Measurements from ENCODE around the gene KRT12. TPM values are rescaled to one million over a fixed set of nuclear protein-coding genes. Genes with fewer than 3 reads are reported as not detected.
"Not testable (repeated sequence)": the region's sequence is repeated elsewhere in the genome, so short reads cannot be mapped to it uniquely, and the experiment has no call there.

The KRT12 gene
- total RNA-seq, 1 experiment from 2014 or later = not detected

DNA sequence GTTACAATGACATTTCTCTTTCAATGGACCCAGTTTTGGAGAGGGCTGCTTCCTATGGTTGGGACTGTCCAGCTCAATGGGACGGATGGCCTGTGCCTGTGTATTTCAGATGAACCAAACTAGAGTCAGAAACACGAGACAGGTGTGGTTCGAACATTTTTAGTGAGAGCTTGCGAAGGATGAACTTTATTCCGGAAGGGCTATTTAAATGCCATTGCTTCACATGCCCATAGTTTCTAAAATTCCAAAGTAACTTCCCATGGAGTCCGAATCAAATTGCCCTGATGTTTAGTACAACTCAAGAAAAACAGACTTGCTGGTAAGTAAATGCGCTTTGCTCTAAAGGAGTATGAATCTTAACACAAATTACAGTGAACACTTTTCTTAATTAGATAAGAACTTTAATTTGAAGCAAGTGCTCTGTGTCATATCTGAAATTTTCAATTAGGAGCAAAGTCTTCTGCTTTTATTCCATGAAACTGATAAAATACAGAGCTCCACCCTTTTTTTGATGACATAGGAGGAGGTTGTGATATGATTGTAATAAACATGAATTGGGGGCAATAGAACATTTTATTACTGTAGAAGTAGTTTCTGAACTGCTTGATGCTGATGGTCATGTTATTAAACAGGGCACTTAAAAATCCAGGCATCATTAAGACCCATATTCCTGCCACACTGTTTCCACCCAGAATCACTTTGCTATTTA is 16.8 kb upstream of the KRT12 start:
- DNase-seq (ENCODE audit: low read depth) = no peak

DNA sequence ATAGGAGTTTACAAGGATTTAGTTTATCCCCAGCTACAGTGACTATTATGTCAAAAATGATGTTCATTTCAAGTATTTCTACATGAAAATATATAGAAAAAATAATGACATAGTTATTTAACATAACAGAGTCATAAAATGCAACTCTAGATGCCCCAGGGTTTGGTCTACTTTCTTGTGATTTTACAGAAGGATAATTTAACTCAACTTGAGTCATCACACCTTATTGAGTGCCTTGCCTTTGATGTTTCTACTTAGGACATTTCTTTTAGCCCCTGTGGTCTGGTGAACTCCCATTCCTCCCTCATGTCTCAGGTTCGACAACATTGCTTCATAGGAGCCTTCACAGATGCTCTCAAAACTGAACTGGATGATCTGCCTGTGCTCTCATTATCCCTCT is 16.0 kb upstream of the KRT12 start:
- no peak for DNase-seq (ENCODE audit: low read depth)

DNA sequence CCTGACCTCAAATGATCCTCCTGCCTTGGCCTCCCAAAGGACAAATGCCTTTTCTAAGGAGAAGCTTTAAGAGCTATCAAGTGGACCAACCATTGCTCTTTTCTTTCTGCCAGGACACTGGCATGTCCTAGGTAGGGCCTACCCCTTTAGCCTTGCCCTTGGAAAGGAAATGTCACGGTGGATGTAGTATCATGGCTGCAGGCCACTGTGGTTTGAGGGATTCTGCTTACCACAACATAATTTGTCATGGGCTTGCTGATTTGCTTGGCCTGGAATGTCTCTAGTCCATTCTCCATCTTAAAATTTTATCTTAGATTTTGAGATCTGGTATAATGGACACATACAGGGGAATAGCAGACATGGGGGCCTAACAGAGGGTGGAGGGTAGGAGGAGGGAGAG is 12.0 kb upstream of the KRT12 start:
- no peak for DNase-seq (ENCODE audit: low read depth)

DNA sequence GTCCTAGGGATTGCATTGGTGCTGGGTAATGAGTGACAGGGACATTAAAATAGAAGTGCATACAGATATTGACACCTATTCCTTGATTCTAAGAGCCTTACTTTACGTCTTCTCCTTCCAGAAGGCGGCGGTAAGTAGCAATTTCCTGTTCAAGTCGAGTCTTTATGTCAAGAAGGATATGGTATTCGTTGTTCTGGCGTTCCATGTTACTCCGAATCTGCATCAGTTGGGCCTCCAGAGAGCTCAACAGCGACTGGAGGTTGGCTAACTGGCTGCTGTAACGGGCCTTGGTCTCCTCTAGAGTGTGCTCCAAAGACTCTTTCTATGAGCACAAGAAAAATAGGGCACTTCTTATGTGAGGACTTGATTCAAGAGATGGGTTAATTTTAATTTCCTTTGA is 11.0 kb upstream of the KRT12 start:
- DNase-seq (ENCODE audit: low read depth) = no peak

DNA sequence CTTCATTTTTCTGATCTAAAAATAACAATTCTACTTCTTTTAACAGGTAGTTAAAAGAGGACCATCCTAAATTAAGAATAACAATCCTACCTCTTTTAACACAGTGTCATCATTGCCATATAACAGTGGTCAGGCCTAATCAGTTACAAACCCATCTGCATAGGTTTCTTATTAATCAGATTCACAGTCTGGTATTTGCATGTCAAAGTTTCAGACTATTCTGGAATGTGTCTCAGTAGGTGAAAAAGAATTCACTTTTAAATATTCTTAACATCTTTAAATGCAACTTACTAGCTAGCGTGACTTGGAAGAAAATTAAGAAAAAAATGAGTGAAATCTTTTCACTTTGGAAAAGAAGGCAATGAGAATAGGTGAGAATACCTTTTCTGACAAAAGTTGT is 6.8 kb upstream of the KRT12 start:
- no peak for DNase-seq (ENCODE audit: low read depth)

DNA sequence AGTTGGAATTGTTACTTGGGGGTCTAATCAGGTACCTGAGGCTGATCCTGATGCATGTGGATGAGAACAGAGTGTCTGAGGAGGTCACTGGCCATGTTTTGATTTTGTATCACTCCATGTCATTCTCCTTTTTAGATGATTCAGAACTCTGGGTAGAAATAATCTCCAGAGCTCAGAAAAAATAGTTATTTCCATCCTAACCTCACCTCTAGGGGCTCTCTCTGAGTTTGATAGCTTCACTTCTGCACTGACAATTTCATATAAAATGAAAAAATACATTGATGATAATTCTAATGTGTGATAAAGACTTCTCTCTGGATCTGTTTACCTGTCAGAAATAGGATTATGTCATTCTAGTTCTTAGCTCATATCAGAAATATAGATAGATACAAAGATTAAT is 6.2 kb upstream of the KRT12 start:
- no peak for DNase-seq (ENCODE audit: low read depth)

DNA sequence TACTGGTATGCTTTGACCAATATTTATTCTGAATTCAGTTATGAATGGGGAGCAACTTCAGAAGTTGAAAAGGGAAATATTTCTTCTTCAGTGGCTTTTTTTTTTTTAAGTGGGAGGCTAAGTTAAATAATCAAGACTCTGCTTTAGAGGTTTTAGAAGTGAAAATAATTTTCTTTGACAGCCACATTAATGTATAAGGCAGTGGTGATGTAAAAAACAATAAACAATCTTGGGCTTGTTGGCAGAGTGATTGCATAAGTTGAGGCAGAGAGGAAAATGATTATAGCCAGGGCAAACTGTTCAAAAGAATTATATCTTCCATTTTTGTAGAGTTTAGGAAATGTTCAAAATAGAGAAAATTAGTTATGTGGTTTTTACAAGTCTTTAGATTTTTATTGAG is 5.4 kb upstream of the KRT12 start:
- no peak for DNase-seq (ENCODE audit: low read depth)

DNA sequence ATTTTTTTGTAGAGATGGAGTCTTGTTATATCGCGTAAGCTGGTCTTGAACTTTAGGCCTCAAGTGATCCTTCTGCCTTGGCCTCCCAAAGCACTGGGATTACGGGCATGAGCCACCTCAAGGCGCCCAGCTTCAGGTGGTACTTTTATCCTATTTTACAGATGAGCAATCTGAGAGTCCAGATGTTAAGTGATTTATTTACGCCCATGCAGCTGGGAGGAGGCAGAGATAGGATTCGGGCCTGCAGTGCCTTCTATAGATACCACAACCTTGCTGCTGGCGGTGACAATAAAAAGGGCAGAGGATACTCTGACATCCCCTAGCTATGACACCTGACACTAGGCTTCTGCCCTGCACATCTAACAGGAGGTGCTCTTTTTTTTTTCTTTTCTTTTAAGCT is 4.3 kb upstream of the KRT12 start:
- DNase-seq (ENCODE audit: low read depth) = no peak

DNA sequence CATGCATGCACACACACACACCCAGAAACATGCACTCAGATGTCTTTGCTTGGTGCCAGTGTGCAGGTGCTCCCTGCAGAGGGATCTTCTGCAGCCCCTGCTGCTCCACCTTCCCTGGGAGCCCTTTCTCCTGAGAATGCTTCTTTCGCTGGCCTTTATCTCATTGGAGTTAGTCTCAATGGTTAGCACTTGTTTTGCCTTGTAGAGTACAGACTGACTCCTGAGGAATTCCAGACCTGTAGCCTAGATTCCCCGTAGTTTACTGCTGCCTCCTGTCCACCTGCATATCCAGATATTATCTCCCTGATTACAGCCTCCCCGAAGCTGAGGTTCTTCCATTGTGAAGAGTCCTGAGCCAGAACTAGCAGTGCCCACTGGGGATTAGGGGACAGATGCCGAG is 3.1 kb upstream of the KRT12 start:
- no peak for DNase-seq (ENCODE audit: low read depth)

DNA sequence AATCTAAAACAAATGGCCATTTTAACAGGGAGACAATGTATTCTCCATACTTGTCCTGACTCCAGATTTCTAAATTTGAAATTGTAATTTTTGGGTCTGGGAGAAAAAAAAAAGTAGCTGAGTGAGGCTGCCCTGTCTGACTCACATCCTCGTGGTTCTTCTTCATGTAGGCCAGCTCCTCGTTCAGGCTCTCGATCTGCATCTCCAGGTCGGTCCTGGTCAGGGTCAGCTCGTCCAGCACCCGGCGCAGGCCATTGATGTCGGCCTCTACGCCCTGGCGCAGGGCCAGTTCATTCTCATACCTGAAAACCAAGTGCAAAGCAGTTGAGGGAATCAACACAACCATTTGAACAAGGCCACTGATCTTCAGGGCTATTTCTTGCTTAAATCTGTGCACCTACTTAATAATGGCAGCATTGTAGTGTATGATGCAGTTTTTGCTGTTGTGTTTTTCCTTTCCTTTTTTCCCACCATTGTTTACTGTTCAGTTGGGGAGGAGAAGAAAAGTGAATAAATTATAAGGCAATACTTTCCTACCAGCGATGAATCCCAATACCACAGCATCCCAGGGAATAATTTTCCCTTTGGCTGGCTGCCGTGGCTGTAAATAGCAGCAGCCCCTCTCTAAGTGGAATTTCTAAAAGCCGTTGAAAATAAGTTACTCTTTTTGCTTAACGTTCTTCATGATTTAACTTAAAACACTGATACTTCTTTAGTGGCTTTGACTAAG is 2.2 kb downstream of the KRT12 start:
- no peak for DNase-seq (ENCODE audit: low read depth)

DNA sequence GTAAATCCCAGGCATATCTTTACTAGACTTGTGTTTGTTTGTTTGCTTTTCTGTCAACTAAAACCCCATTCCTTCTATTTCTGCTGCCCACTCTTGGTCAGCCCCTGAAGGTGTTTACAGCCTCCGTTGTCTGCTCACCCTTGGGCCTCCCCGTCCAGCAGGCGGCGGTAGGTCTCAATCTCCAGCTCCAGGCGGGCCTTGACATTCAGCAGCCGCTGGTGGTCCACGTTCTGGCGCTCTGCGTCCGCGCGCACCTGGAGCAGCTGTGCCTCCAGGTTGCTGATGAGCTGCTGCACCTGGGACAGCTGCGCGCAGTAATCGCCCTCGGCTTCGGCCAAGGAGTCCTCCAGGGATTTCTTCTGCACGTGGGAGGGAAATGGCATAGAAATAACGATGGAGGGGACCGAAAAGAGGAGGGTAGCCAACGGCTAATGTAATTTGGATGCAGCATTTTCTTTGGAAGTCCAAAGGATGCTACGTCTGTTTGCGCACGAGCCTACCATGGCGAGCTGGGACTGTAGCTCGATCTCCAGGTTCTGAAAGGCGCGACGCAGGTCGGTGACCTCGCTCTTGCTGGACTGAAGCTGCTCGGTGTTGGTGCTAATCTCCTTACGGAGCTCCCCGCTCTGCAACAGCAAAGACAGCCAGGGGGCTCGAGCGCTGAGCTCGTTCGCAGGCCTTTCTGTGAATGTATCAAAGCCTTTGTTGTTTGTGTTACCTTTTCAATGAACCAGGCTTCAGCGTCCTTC is 3.9 kb downstream of the KRT12 start:
- no peak for DNase-seq (ENCODE audit: low read depth)

DNA sequence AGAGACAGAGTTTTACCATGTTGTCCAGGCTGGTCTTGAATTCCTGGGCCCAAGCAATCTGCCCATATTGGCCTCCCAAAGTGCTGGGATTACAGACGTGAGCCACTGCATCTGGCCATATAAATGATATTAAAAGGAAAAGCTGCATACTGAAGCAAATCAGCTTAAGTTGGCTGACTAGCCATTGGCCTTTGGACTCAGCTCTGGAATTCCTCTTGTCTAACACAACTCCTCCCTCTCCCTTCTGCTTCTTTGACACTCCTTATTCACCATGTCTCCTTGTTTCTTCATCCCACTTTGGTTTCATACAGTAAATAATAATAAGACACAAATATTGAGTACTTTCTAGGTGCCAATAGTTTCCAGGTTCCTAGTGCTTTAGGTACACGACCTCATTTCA is 7.5 kb downstream of the KRT12 start:
- no peak for DNase-seq (ENCODE audit: low read depth)

DNA sequence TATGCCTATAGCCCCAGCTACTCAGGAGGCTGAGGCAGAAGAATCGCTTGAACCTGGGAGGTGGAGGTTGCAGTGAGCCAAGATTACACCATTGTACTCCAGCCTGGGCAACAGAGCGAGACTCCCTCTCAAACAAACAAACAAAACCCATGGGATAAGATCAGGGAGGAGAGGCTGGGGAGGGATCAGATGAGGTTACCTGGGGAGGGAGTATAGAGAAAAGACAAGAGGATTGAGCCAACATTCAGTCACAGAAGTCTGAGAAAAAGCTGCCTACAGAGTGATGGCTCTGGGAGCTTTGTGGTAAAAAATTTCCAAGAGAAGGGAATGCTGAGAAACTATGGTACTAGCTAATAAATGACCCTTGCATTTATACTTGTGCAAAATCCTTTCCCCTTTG is 8.4 kb downstream of the KRT12 start:
- not testable (repeated sequence) for DNase-seq (ENCODE audit: low read depth)

DNA sequence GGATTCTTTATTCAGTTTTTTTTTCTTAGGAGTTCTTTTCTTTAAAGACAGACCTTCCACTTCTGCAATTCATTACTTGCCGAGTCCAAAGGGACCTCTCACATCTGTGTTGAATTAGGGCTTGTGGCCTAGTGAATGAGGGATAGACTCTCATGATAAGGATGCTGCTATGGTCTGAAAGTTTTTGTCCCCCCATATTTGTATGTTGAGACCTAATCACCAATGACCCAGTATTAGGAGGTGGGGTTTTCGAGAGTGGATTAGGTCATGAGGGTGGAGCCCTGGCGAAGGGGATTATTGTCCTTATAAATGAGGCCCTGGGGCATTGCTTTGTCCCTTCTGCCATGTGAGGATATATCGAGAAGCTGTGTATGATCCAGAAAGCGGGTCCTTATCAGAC is 9.5 kb downstream of the KRT12 start:
- DNase-seq (ENCODE audit: low read depth) = no peak

DNA sequence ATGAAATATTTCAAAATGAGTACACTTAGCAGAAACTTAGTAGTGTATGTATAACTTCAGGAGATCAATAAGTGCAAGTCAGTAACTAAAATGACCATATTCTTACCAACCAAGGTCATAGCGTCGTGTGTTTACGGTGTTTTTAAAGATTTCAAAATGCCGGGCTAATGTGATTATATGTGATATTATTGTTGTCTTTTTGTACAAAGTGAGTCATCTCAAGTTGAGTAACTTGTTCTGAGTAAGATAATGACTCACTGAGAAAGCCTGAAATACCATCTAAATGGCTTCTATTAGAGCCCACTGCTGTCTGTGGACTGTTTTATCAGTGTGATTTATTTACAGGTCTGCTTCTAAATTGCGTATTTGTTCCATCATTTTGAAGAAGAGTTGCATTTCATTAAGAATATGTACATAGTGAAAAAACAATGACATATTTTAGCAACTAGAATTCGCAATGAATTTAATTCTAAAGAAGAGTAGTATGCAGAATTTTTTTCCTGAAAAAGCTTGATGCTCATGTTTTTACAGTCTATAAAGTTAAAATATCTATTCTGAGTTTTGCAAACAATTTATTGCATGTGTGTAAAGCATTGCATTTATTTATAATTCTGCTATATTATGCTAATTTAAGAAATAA is 12.7 kb downstream of the KRT12 start:
- peak; percentile 58 for DNase-seq (ENCODE audit: low read depth)

DNA sequence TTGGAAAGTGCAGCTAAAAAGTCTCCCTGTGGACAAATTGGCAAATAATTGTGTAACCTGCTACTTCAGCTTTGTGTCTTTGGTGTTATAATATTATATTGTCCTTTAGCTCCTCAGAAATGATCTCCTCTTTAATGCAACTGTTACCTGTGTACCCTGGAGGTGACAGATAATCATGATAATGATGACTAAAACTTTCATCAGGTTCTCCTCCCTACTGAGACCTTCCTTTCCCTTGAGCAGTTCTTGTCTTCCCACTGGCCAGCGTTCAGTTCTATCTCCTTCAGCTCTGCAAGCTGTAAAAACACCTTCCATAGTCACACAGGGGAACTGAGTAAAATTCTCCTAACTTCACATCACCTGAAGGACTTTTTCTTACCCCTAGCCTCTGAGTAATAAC is 14.7 kb downstream of the KRT12 start:
- no peak for DNase-seq (ENCODE audit: low read depth)

DNA sequence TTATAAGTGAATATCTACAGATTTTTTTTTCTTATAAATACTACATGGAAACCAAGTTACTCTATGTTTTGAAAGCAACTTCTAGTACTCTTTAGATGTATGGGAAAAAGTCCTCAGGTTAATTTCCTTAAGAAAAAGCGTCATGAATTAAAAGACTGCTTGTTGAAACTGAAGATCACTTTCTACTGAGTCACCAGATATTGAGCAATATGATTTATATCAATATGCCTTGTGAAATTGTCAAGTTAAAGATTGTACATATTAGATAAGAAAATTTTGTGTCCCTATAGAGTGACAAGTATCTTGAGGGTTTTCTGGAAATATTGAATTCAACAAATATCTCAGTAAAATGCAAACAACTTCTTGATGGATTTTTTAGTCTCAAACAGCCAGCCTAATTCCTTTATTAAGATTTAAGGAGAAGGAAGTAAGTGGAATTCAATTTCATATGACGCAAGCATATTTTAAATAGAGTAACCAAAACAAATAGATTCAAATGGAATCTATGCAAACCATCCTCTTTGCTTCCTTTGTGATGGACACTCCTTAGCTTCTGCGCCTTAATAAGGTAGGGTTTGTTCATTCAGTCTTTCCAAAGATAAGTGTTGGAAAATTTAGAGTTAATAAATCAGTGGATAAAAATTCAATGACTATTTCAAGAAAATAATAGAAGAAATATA is 16.6 kb downstream of the KRT12 start:
- DNase-seq (ENCODE audit: low read depth) = no peak

DNA sequence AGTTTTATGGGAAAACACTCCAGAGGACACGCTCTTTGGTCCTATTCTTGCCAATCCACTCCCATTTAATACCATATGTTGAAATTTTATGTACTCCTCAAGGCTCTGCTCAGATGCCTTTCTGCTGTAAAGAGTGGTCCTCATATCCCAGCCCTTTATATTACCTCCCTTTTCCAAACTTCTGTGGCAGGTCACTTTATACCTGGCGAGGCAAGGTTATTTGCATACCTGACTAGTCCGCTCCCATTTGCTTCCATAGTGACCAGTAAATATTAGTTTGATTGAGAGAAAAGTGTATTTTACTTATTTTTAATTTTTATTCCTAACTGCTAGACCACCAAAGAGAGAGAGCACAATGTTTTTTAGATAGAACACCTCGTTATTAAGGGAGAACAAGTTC is 17.3 kb downstream of the KRT12 start:
- DNase-seq (ENCODE audit: low read depth) = no peak

DNA sequence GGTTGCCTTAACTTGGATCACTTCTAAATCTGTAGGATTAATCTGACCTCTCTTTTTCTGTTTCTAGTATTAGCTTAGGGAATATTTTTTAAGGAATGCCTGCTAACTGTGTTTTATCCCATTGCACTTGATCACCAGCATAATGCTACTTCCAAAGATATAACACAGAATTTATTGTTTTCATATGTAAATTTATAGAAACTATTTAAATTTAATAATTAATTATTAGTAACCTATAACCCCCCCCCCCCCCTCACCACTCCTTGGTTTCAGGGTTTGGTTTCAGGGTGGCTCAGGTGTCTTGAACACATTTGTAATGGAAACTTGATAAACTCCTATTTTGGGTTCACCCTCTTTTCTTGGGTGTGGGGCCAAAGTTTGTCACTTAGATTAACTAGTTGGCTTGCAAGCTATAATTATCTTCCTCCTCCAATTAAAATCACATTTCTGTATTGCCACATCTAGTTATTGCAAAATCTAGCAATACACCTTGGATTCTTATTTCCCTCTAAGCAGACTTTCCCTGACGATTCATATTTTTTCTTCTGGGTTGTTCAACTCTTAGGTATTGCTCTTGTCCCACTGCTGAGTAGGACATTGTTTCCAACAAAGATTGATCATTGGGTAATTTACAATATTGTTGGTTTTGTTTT is 18.3 kb downstream of the KRT12 start:
- DNase-seq (ENCODE audit: low read depth) = no peak

DNA sequence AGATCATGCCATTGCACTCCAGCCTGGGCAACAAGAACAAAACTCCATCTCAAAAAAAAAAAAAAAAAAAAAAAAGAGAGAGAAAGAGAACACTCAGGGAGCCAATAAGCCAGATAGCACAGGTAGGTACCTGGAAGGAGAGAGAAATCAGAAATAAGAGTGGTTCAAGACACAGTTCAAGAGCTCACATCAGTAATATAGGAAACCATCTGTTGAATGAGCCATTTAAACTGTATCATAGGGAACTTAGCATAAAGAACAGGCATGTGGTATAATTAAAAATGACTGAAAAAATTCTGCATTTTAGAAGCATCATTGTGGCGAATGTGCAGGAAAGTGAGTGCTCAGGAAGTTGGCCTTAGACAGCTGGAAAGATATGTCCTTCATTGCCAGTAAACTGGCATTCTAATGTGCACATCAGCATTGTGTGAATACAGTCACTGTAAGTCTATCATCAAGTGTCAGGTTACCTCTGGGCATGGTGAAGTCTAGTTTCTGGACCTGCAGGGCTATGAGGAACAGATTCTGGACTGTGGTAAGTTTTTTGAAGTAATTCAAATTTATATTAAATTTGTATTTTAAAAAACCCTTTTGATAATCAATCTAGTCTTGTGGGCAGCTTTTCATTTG is 20.4 kb downstream of the KRT12 start:
- no peak for DNase-seq (ENCODE audit: low read depth)

DNA sequence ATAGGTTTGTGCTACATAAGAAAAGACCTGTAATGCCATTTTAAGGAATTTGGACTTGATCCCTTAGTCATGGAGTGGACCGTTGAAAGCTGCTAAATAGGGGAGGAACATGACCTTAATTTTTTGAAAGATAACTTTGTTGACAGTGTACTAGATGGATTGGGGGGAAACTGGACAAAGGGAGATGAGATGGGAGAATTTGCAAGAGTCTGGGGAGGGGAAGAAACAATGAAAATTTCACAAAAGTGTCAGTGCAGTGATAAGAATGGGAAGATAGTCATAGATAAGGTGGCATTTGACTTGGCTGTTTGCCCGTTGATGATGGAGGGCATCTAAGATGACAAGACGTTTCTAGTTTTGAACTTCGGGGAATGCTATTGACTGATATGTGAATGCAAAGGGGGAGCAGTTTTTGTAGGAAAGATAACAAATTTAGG is 22.3 kb downstream of the KRT12 start:
- DNase-seq (ENCODE audit: low read depth) = no peak
